Esophagus muscularis mucosa (tissue), 3 donors: ENCODE measurements around the gene HHIPL1.

Source experiments
- CTCF ChIP-seq, 3 experiments: fragments of 200-600 bp in 2 of 3; fragments of 450-650 bp in 1 of 3; sonication (generic) in 2 of 3; IDR thresholded peaks; one replicate each; pipeline ENCODE4 v1.5.1; 2017 to 2019; ENCODE audit warnings: antibody characterized with exemption in 3 of 3, mild to moderate bottlenecking in 2 of 3, moderate library complexity in 1 of 3
- EP300 ChIP-seq: sonication (generic); formaldehyde crosslinking; IDR thresholded peaks from one replicate; pipeline ENCODE4 v1.6.1; 2017; ENCODE audit warnings: antibody characterized with exemption

GRCh38 chr14:99602054-99602787, 42.7 kb upstream of the HHIPL1 start:
- no peak for TF ChIP-seq CTCF (IDR thresholded peaks at IDR 0.05)
- no peak for TF ChIP-seq EP300
